GM12878 (cell line): ENCODE data around the gene DMXL1. TPM values are rescaled to one million over a fixed set of nuclear protein-coding genes. Genes with fewer than 3 reads are reported as not detected.

Experiments used
- ATAC-seq: fragments of 200-7000 bp; cut with Tn5 transposase; 3 replicates; pipeline ENCODE4 v1.9.1; 2020; ENCODE audit warnings: mild to moderate bottlenecking, moderate library complexity
- BruUV-seq: library from RNA; stranded (reverse); fragments of 400-500 nt; replicated peaks from 2 replicates; lab custom pipeline; 2021; lab: Mats Ljungman, UMichigan
- CTCF ChIA-PET: fragments of 300-600 bp; sonication (Branson Sonifier 250); formaldehyde crosslinking; extraction: SDS; loops from one replicate; lab custom pipeline; 2021; ENCODE audit warnings: inconsistent platforms; lab: Yijun Ruan, JAX
- POLR2A ChIA-PET: fragments of 350-600 bp; formaldehyde crosslinking; extraction: SDS; loops from one replicate; lab custom pipeline; 2021; ENCODE audit warnings: inconsistent platforms; lab: Charles Lee
- RAD21 ChIA-PET: fragments of 300-600 bp; sonication (Branson Sonifier 250); formaldehyde crosslinking; loops from one replicate; lab custom pipeline; 2023; ENCODE audit warnings: antibody characterized with exemption; ENCODE audit not compliant: unreplicated experiment; lab: Charles Lee
- SMC1A ChIA-PET: fragments of 300-600 bp; sonication (Branson Sonifier 250); formaldehyde crosslinking; loops from one replicate; lab custom pipeline; 2023; ENCODE audit not compliant: unreplicated experiment, uncharacterized antibody; lab: Charles Lee
- DNase-seq: peaks from one replicate; pipeline ENCODE4 v3.0.0-alpha.2; 2011; ENCODE audit warnings: low read depth, low spot score
- FAIRE-seq: peaks from 3 replicates; lab custom pipeline; 2011; peaks lifted over from hg19 to GRCh38; lab: Jason Lieb, UNC
- H2AFZ ChIP-seq: 2 replicates; pipeline ENCODE4 v1.6.0; 2011; ENCODE audit warnings: low read depth, low read length, control low read depth; ENCODE audit not compliant: control insufficient read depth
- H3K27ac ChIP-seq: 2 replicates; pipeline ENCODE4 v1.5.1; 2011; ENCODE audit warnings: control low read depth; ENCODE audit not compliant: control insufficient read depth, insufficient read depth
- H3K27me3 ChIP-seq, 2 experiments: replicated peaks in 1 of 2; 2 replicates each; pipeline versions ENCODE4 v1.6.0 to v1.6.1; 2011; ENCODE audit warnings: low read length in 1 of 2; ENCODE audit not compliant: control insufficient read depth in 2 of 2, insufficient read depth in 2 of 2
- H3K36me3 ChIP-seq, 2 experiments: 2 replicates each; pipeline ENCODE4 v1.5.1; 2011; ENCODE audit warnings: low read length in 1 of 2; ENCODE audit not compliant: control insufficient read depth in 2 of 2, insufficient read depth in 2 of 2
- H3K4me1 ChIP-seq: 2 replicates; pipeline ENCODE4 v1.6.1; 2011; ENCODE audit warnings: mild to moderate bottlenecking, low read length, moderate library complexity, mixed read lengths; ENCODE audit not compliant: control insufficient read depth, insufficient read depth
- H3K4me2 ChIP-seq: 2 replicates; pipeline ENCODE4 v1.6.0; 2011; ENCODE audit warnings: control low read depth; ENCODE audit not compliant: control insufficient read depth, insufficient read depth
- H3K4me3 ChIP-seq: fragments of 200-600 bp; sonication (generic); 2 replicates; pipeline ENCODE4 v1.5.1; 2016
- H3K79me2 ChIP-seq: 2 replicates; pipeline ENCODE4 v1.6.0; 2011; ENCODE audit warnings: low read length; ENCODE audit not compliant: control insufficient read depth, insufficient read depth
- H3K9ac ChIP-seq: 2 replicates; pipeline ENCODE4 v1.8.0; 2011; ENCODE audit warnings: low read length, control low read depth, mixed read lengths; ENCODE audit not compliant: control insufficient read depth, insufficient read depth
- H3K9me3 ChIP-seq: replicated peaks from 3 replicates; pipeline ENCODE4 v1.5.1; 2011; ENCODE audit warnings: mild to moderate bottlenecking, low read length; ENCODE audit not compliant: control insufficient read depth, insufficient read depth
- H4K20me1 ChIP-seq: 2 replicates; pipeline ENCODE4 v1.6.0; 2011; ENCODE audit not compliant: control insufficient read depth, insufficient read depth
- CBX5 ChIP-seq: sonication (generic); IDR thresholded peaks from 2 replicates; pipeline ENCODE4 v1.6.1; 2016; ENCODE audit warnings: low read depth, moderate library complexity, mild to moderate bottlenecking, inconsistent platforms
- IRF4 ChIP-seq: IDR thresholded peaks from 2 replicates; pipeline ENCODE4 v1.6.1; 2011; ENCODE audit warnings: low read depth, low read length
- JUNB ChIP-seq: IDR thresholded peaks from 2 replicates; pipeline ENCODE4 v1.6.1; 2016; ENCODE audit warnings: antibody characterized with exemption, mild to moderate bottlenecking
- JUND ChIP-seq: IDR thresholded peaks from 2 replicates; pipeline ENCODE4 v1.6.1; 2012; ENCODE audit warnings: low read depth, mild to moderate bottlenecking, low read length, improper control_type of control experiment, moderate library complexity
- KLF5 ChIP-seq: fragments of 450-650 bp; IDR thresholded peaks from 2 replicates; pipeline ENCODE4 v1.6.1; 2014; ENCODE audit warnings: mild to moderate bottlenecking; ENCODE audit not compliant: partially characterized antibody
- NR2C1 ChIP-seq: fragments of 450-650 bp; IDR thresholded peaks from 2 replicates; pipeline ENCODE4 v1.6.1; 2017; ENCODE audit warnings: antibody characterized with exemption, mild to moderate bottlenecking, moderate library complexity
- PAX5 ChIP-seq: IDR thresholded peaks from 2 replicates; pipeline ENCODE4 v1.6.1; 2011; ENCODE audit warnings: low read depth, low read length, borderline replicate concordance
- SMAD1 ChIP-seq: fragments of 450-650 bp; IDR thresholded peaks from 2 replicates; pipeline ENCODE4 v1.6.1; 2018; ENCODE audit warnings: mild to moderate bottlenecking, low read depth; ENCODE audit not compliant: partially characterized antibody
- STAT1 ChIP-seq: fragments of 450-650 bp; conservative IDR thresholded peaks from 2 replicates; pipeline ENCODE4 v1.6.1; 2014; ENCODE audit warnings: antibody characterized with exemption, mild to moderate bottlenecking
- ZSCAN29 ChIP-seq: fragments of 450-650 bp; IDR thresholded peaks from 2 replicates; pipeline ENCODE4 v1.6.1; 2017; ENCODE audit warnings: mild to moderate bottlenecking, moderate library complexity
- ZZZ3 ChIP-seq: IDR thresholded peaks from 2 replicates; pipeline ENCODE4 v1.6.1; 2011; ENCODE audit warnings: low read depth; ENCODE audit not compliant: control insufficient read depth, insufficient read length
- WGBS: methylation state at CpG from one replicate; pipeline ENCODE4 v1.1.6; 2016; ENCODE audit warnings: low lambda C conversion rate; ENCODE audit not compliant: insufficient replicate concordance, insufficient coverage; ENCODE audit errors: missing lambda C conversion rate; 5-methylcytosine and 5-hydroxymethylcytosine counted together
- in situ Hi-C: fragments of 300-500 bp; cut with MboI; formaldehyde crosslinking; loops from 9 replicates; pipeline ENCODE4 v1.14.3; 2018; ENCODE audit warnings: mixed read lengths
- intact Hi-C: fragments of 100-400 bp; cut with micrococcal nuclease; formaldehyde crosslinking; loops from one replicate; pipeline ENCODE4 v1.14.2; 2022; ENCODE audit not compliant: unreplicated experiment
- polyA plus RNA-seq, 11 experiments: library from polyadenylated mRNA; depleted of rRNA in 4 of 11; unstranded in 6 of 11; stranded (reverse) in 5 of 11; fragments of >200 nt; fragmentation: Nextera tagmentation in 4 of 11; fragmentation: Illumina TruSeq in 1 of 11; extraction: Ambion mirVana in 4 of 11; extraction: Trizol in 1 of 11; gene quantifications; 1 replicate in 1 of 11; 2 replicates in 10 of 11; pipeline versions ENCODE4 v1.2.1 to v1.2.3, GENCODE V29; 2011 to 2016; ENCODE audit warnings: inconsistent platforms in 2 of 11, missing spikeins in 2 of 11, low read depth in 1 of 11
- total RNA-seq, 4 experiments: library from RNA; depleted of rRNA in 3 of 4; stranded (reverse); fragments of >200 nt in 3 of 4; fragmentation: Illumina TruSeq in 1 of 4; extraction: Trizol in 1 of 4; gene quantifications; 2 replicates each; pipeline versions ENCODE4 v1.2.1 to v1.2.3, GENCODE V29; 2013 to 2021
- TF ChIP-seq, protein P1 (sequence below): IDR thresholded peaks from 2 replicates; pipeline ENCODE4 v1.6.1; 2011; ENCODE audit warnings: mild to moderate bottlenecking, low read depth, low read length, moderate library complexity; ENCODE audit not compliant: insufficient replicate concordance
- TF ChIP-seq, protein P2 (sequence below): fragments of 450-650 bp; conservative IDR thresholded peaks from 2 replicates; pipeline ENCODE4 v1.6.1; 2017; ENCODE audit warnings: mild to moderate bottlenecking, moderate library complexity

DMXL1 gene
- total and polyA plus RNA-seq, 10 of the 15 experiments (the other 5 are each of a cell fraction or from before 2014, with no cell fraction given) = 9.1 to 67.7 (median 34.1) TPM

DNA sequence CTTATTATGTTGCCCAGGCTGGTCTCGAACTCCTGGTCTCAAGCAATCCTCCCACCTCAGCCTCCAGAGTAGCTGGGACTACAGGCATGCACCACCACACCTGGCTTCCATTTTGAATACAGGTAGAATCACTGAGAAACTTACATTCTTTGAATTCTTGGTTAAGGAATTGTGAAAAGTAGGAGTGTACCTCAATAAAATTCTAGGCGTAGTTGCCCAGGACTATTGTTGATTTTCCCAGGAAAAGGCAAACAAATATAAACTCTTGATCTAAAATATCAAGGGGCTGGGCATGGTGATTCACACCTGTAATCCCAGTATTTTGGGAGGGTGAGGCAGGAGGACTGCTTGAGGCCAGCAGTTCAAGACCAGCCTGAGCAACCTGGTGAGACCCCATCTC lies 16.8 kb upstream of the DMXL1 start:
- in situ Hi-C loops = no loop called here
- Histone ChIP-seq H3K36me3 (no peaks in the 10 kb centered on the region), H3K27ac (no peak overlapping the region), H3K9ac (no peak overlapping the region), H2AFZ (no peak overlapping the region), H3K4me1 (no peaks in the 10 kb centered on the region), H3K79me2 (no peaks in the 10 kb centered on the region), H3K4me2 (no peak overlapping the region), H3K4me3 (no peak overlapping the region), H3K27me3 (no peaks in the 10 kb centered on the region), H4K20me1 (no peaks in the 10 kb centered on the region), H3K9me3 (no peaks in the 10 kb centered on the region)
- ChIA-PET CTCF (interaction anchor here (0.9 kb wide), 1 partner anchor 31 kb away, joined by 3 read pairs; no protein-coding TSS in a partner anchor), SMC1A (no interaction called here), RAD21 (no interaction called here), POLR2A (no interaction called here)
- DNase-seq = no peak
- intact Hi-C loops = no loop called here
- 93% methylated on average over 2 of the region's 2 CpGs for WGBS
- FAIRE-seq = no peak
- TF ChIP-seq SMAD1 (no peak), STAT1 (no peak), KLF5 (no peak)
- BruUV-seq = no TSS peak
- no peak for ATAC-seq

DNA sequence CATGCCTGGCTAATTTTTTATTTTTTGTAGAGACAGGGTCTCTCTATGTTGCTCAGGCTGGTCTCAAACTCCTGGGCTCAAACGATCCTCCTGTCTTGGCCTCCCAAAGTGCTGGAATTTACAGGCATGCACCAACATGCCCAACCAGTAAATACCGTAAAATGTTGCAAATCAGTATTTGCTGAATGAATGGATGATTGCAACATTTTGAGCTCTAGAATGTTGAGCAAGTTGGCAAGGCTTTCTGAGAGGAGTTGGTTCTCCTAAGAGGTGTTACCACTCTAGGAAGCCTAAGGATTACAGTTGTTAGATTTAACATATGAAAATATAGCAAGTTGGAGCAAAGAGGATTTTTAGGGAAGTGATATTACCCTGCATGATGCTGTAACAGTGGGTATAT lies 15.6 kb upstream of the DMXL1 start:
- Histone ChIP-seq H4K20me1 (no peaks in the 10 kb centered on the region), H3K27me3 (no peaks in the 10 kb centered on the region), H3K4me3 (no peak overlapping the region), H2AFZ (no peak overlapping the region), H3K36me3 (no peaks in the 10 kb centered on the region), H3K9ac (no peak overlapping the region), H3K9me3 (no peaks in the 10 kb centered on the region), H3K4me2 (no peak overlapping the region), H3K79me2 (no peaks in the 10 kb centered on the region), H3K27ac (no peak overlapping the region), H3K4me1 (peaks cover 2% of the 10 kb centered on the region; the same call in 1 of the 2 replicates)
- WGBS = 70% methylated on average over 2 of the region's 2 CpGs
- TF ChIP-seq NR2C1 = no peak
- no peak for TF ChIP-seq ZZZ3
- no peak for TF ChIP-seq JUNB
- TF ChIP-seq KLF5 = no peak
- no peak for TF ChIP-seq IRF4
- no peak for TF ChIP-seq JUND
- TF ChIP-seq, protein P1, sequence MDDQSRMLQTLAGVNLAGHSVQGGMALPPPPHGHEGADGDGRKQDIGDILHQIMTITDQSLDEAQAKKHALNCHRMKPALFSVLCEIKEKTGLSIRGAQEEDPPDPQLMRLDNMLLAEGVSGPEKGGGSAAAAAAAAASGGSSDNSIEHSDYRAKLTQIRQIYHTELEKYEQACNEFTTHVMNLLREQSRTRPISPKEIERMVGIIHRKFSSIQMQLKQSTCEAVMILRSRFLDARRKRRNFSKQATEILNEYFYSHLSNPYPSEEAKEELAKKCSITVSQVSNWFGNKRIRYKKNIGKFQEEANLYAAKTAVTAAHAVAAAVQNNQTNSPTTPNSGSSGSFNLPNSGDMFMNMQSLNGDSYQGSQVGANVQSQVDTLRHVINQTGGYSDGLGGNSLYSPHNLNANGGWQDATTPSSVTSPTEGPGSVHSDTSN = no peak
- no peak for TF ChIP-seq PAX5
- TF ChIP-seq ZSCAN29 = no peak
- TF ChIP-seq CBX5 = no peak
- TF ChIP-seq, protein P2, sequence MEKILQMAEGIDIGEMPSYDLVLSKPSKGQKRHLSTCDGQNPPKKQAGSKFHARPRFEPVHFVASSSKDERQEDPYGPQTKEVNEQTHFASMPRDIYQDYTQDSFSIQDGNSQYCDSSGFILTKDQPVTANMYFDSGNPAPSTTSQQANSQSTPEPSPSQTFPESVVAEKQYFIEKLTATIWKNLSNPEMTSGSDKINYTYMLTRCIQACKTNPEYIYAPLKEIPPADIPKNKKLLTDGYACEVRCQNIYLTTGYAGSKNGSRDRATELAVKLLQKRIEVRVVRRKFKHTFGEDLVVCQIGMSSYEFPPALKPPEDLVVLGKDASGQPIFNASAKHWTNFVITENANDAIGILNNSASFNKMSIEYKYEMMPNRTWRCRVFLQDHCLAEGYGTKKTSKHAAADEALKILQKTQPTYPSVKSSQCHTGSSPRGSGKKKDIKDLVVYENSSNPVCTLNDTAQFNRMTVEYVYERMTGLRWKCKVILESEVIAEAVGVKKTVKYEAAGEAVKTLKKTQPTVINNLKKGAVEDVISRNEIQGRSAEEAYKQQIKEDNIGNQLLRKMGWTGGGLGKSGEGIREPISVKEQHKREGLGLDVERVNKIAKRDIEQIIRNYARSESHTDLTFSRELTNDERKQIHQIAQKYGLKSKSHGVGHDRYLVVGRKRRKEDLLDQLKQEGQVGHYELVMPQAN = no peak
- ChIA-PET RAD21 (no interaction called here), SMC1A (no interaction called here), POLR2A (interaction anchor here (0.8 kb wide), 1 partner anchor 15 kb away, joined by 3 read pairs; no protein-coding TSS in a partner anchor), CTCF (no interaction called here)
- intact Hi-C loops (no loop called here), in situ Hi-C loops (no loop called here)
- BruUV-seq = no TSS peak
- no peak for ATAC-seq
- no peak for DNase-seq
- no peak for FAIRE-seq
